Gastroesophageal sphincter (tissue), 3 donors: Measurements from ENCODE around the gene PCGF3.

ENCODE experiments used
- CTCF ChIP-seq, 4 experiments: fragments of 200-600 bp in 2 of 4; fragments of 450-650 bp in 2 of 4; sonication (generic) in 1 of 4; IDR thresholded peaks; one replicate each; pipeline ENCODE4 v1.5.1; 2017 to 2019; ENCODE audit warnings: antibody characterized with exemption in 4 of 4, mild to moderate bottlenecking in 2 of 4, moderate library complexity in 2 of 4
- EP300 ChIP-seq: sonication (generic); formaldehyde crosslinking; IDR thresholded peaks from one replicate; pipeline ENCODE4 v1.6.1; 2017; ENCODE audit warnings: antibody characterized with exemption, mild to moderate bottlenecking
- POLR2A ChIP-seq, 2 donors: fragments of 450-650 bp; IDR thresholded peaks; one replicate each; pipeline ENCODE4 v1.6.1; 2017; ENCODE audit warnings: antibody characterized with exemption in 2 of 2, mild to moderate bottlenecking in 2 of 2, moderate library complexity in 1 of 2
- POLR2AphosphoS5 ChIP-seq: sonication (generic); formaldehyde crosslinking; IDR thresholded peaks from one replicate; pipeline ENCODE4 v1.6.1; 2017; ENCODE audit warnings: antibody characterized with exemption

GRCh38 chr4:801436-802124 is 95.9 kb downstream of the PCGF3 start:
- no peak for TF ChIP-seq POLR2A (IDR thresholded peaks at IDR 0.05)
- TF ChIP-seq CTCF (IDR thresholded peaks at IDR 0.05): no peak
- TF ChIP-seq EP300: no peak
- TF ChIP-seq POLR2AphosphoS5: no peak
